H1 (cell line): ENCODE results near the gene PRRT1B. TPM values are rescaled to one million over a fixed set of nuclear protein-coding genes. Genes with fewer than 3 reads are reported as not detected.

Source experiments
- CTCF ChIA-PET: fragments of 300-600 bp; sonication (Branson Sonifier 250); formaldehyde crosslinking; loops from one replicate; lab custom pipeline; 2021; ENCODE audit not compliant: partially characterized antibody; lab: Charles Lee
- POLR2A ChIA-PET: fragments of 300-600 bp; sonication (Branson Sonifier 250); formaldehyde crosslinking; loops from one replicate; lab custom pipeline; 2021; ENCODE audit warnings: inconsistent platforms; ENCODE audit not compliant: partially characterized antibody; lab: Charles Lee
- DNase-seq, 2 experiments: peaks; one replicate each; pipeline versions ENCODE4 v3.0.0 to v3.0.0-alpha.2; 2010 to 2022; ENCODE audit warnings: low spot score in 2 of 2, low read depth in 1 of 2, mixed read lengths in 1 of 2
- FAIRE-seq: peaks from 2 replicates; lab custom pipeline; 2011; peaks lifted over from hg19 to GRCh38; lab: Jason Lieb, UNC
- H2AFZ ChIP-seq: 2 replicates; pipeline ENCODE4 v1.8.1; 2012; ENCODE audit warnings: low read length, inconsistent platforms
- H2AK5ac ChIP-seq: 2 replicates; pipeline ENCODE4 v1.6.1; 2013; ENCODE audit warnings: low read depth, low read length
- H2BK120ac ChIP-seq: replicated peaks from 2 replicates; pipeline ENCODE3; 2013; ENCODE audit warnings: low read depth, low read length, inconsistent platforms
- H2BK12ac ChIP-seq: 2 replicates; pipeline ENCODE4 v1.6.1; 2013; ENCODE audit warnings: low read depth, low read length
- H2BK15ac ChIP-seq: 2 replicates; pipeline ENCODE4 v1.6.1; 2013; ENCODE audit warnings: low read length
- H2BK20ac ChIP-seq: 2 replicates; pipeline ENCODE4 v1.6.1; 2013; ENCODE audit warnings: low read length
- H2BK5ac ChIP-seq: 2 replicates; pipeline ENCODE4 v1.6.1; 2013; ENCODE audit warnings: low read depth, low read length
- H3K14ac ChIP-seq: 2 replicates; pipeline ENCODE4 v1.6.1; 2013; ENCODE audit warnings: inconsistent platforms; ENCODE audit not compliant: insufficient read length
- H3K18ac ChIP-seq: 2 replicates; pipeline ENCODE4 v1.6.1; 2013; ENCODE audit warnings: low read length; ENCODE audit errors: extremely low read depth
- H3K23ac ChIP-seq: 2 replicates; pipeline ENCODE4 v1.6.1; 2013; ENCODE audit warnings: inconsistent platforms; ENCODE audit not compliant: insufficient read length
- H3K23me2 ChIP-seq: 2 replicates; pipeline ENCODE4 v1.6.1; 2013; ENCODE audit warnings: low read depth, low read length
- H3K27ac ChIP-seq: 2 replicates; pipeline ENCODE4 v1.6.1; 2011; ENCODE audit warnings: low read depth, low read length, inconsistent platforms
- H3K27me3 ChIP-seq, 4 experiments: replicated peaks in 1 of 4; 1 replicate in 1 of 4; 2 replicates in 3 of 4; pipeline versions ENCODE4 v1.6.1 to v1.8.1; 2011 to 2013; ENCODE audit warnings: low read length in 3 of 4, mild to moderate bottlenecking in 3 of 4, inconsistent platforms in 2 of 4, mixed read lengths in 2 of 4, moderate library complexity in 1 of 4; ENCODE audit not compliant: control insufficient read depth in 3 of 4, insufficient read depth in 3 of 4; ENCODE audit errors: extremely low read depth in 1 of 4
- H3K36me3 ChIP-seq, 4 experiments: 2 replicates each; pipeline versions ENCODE4 v1.6.1 to v1.8.1; 2011 to 2013; ENCODE audit warnings: mild to moderate bottlenecking in 4 of 4, low read length in 3 of 4, moderate library complexity in 2 of 4, control low read depth in 1 of 4, inconsistent platforms in 1 of 4; ENCODE audit not compliant: insufficient read depth in 4 of 4, control insufficient read depth in 2 of 4
- H3K4ac ChIP-seq: replicated peaks from 2 replicates; pipeline ENCODE3; 2013; ENCODE audit warnings: low read length, low read depth, mixed read lengths, inconsistent platforms; ENCODE audit not compliant: insufficient read length
- H3K4me1 ChIP-seq, 4 experiments: replicated peaks in 1 of 4; 1 replicate in 1 of 4; 2 replicates in 3 of 4; pipeline versions ENCODE4 v1.6.1 to v1.8.1; 2011 to 2013; ENCODE audit warnings: low read length in 3 of 4, inconsistent platforms in 2 of 4, mixed read lengths in 1 of 4; ENCODE audit not compliant: insufficient read depth in 4 of 4, control insufficient read depth in 3 of 4
- H3K4me2 ChIP-seq, 2 experiments: 2 replicates each; pipeline versions ENCODE4 v1.6.1 to v1.8.1; 2011 to 2013; ENCODE audit warnings: low read depth in 2 of 2, low read length in 2 of 2, control low read depth in 1 of 2, inconsistent platforms in 1 of 2, mild to moderate bottlenecking in 1 of 2; ENCODE audit not compliant: insufficient read depth in 1 of 2
- H3K4me3 ChIP-seq, 4 experiments: fragments of 200-600, 300-600 bp in 1 of 4; sonication (generic), shearing (Covaris generic), sonication (Bioruptor Twin) in 1 of 4; 2 replicates each; pipeline versions ENCODE4 v1.5.1 to v1.8.1; 2011 to 2016; ENCODE audit warnings: low read length in 4 of 4, low read depth in 3 of 4, control low read depth in 2 of 4, inconsistent platforms in 2 of 4, mild to moderate bottlenecking in 2 of 4, mixed read lengths in 1 of 4, moderate library complexity in 1 of 4; ENCODE audit not compliant: insufficient read depth in 2 of 4; ENCODE audit errors: extremely low read depth in 1 of 4
- H3K56ac ChIP-seq: replicated peaks from 2 replicates; pipeline ENCODE3; 2013; ENCODE audit warnings: low read depth, mild to moderate bottlenecking, mixed read lengths, low read length, inconsistent platforms; ENCODE audit not compliant: insufficient read length
- H3K79me1 ChIP-seq: 2 replicates; pipeline ENCODE4 v1.6.1; 2013; ENCODE audit warnings: low read depth, low read length, control low read depth
- H3K79me2 ChIP-seq, 2 experiments: 2 replicates each; pipeline versions ENCODE4 v1.6.1 to v1.8.1; 2012 to 2013; ENCODE audit warnings: low read length in 2 of 2, mild to moderate bottlenecking in 2 of 2, inconsistent platforms in 1 of 2; ENCODE audit not compliant: insufficient read depth in 2 of 2, control insufficient read depth in 1 of 2
- H3K9ac ChIP-seq, 4 experiments: replicated peaks in 1 of 4; 1 replicate in 1 of 4; 2 replicates in 3 of 4; pipeline versions ENCODE4 v1.6.1 to v1.8.1; 2011 to 2013; ENCODE audit warnings: low read depth in 3 of 4, low read length in 3 of 4, control low read depth in 2 of 4, mild to moderate bottlenecking in 2 of 4, moderate library complexity in 2 of 4, inconsistent platforms in 1 of 4; ENCODE audit errors: extremely low read depth in 1 of 4
- H3K9me3 ChIP-seq, 2 experiments: 2 replicates each; pipeline versions ENCODE4 v1.6.1 to v1.8.1; 2012 to 2013; ENCODE audit warnings: mild to moderate bottlenecking in 2 of 2, moderate library complexity in 2 of 2, control low read depth in 1 of 2, inconsistent platforms in 1 of 2, low read depth in 1 of 2, low read length in 1 of 2, mixed read lengths in 1 of 2; ENCODE audit not compliant: insufficient read depth in 2 of 2
- H4K20me1 ChIP-seq, 2 experiments: replicated peaks in 1 of 2; 2 replicates each; pipeline versions ENCODE3 to v1.8.1; 2011 to 2013; ENCODE audit warnings: inconsistent platforms in 2 of 2, low read length in 2 of 2, mild to moderate bottlenecking in 1 of 2; ENCODE audit not compliant: insufficient read depth in 2 of 2, control insufficient read depth in 1 of 2
- H4K5ac ChIP-seq: 2 replicates; pipeline ENCODE4 v1.6.1; 2013; ENCODE audit warnings: low read length, low read depth, mixed read lengths, inconsistent platforms; ENCODE audit not compliant: insufficient read length
- H4K8ac ChIP-seq: 2 replicates; pipeline ENCODE4 v1.8.0; 2013; ENCODE audit warnings: mild to moderate bottlenecking, moderate library complexity, low read length, inconsistent platforms; ENCODE audit not compliant: insufficient read depth; ENCODE audit errors: extremely low read depth
- H4K91ac ChIP-seq: replicated peaks from 2 replicates; pipeline ENCODE3; 2013; ENCODE audit warnings: low read length, mixed read lengths, inconsistent platforms; ENCODE audit not compliant: insufficient read length
- EGR1 ChIP-seq: IDR thresholded peaks from 2 replicates; pipeline ENCODE4 v1.6.1; 2011; ENCODE audit warnings: low read depth, low read length, borderline replicate concordance
- EZH2 ChIP-seq: fragments of 200-600 bp; sonication (generic); IDR thresholded peaks from 2 replicates; pipeline ENCODE4 v1.7.1; 2012; ENCODE audit warnings: low read depth, mild to moderate bottlenecking, moderate library complexity, low read length, inconsistent platforms; ENCODE audit not compliant: severe bottlenecking
- GABPA ChIP-seq: IDR thresholded peaks from 2 replicates; pipeline ENCODE4 v1.6.1; 2011; ENCODE audit warnings: mild to moderate bottlenecking, low read length, moderate library complexity, borderline replicate concordance; ENCODE audit not compliant: insufficient read depth
- HDAC6 ChIP-seq: IDR thresholded peaks from one replicate; pipeline ENCODE4 v1.7.1; 2012; ENCODE audit warnings: low read depth, mild to moderate bottlenecking, inconsistent platforms, low read length, moderate library complexity
- KDM5A ChIP-seq: fragments of 200-600 bp; IDR thresholded peaks from 2 replicates; pipeline ENCODE4 v1.7.1; 2012; ENCODE audit warnings: mild to moderate bottlenecking, low read length, inconsistent platforms, mixed read lengths
- MAX ChIP-seq: IDR thresholded peaks from 2 replicates; pipeline ENCODE4 v1.6.1; 2012; ENCODE audit warnings: inconsistent platforms
- NRF1 ChIP-seq: IDR thresholded peaks from 2 replicates; pipeline ENCODE4 v1.6.1; 2011; ENCODE audit warnings: mild to moderate bottlenecking, low read depth, low read length, improper control_type of control experiment
- RBBP5 ChIP-seq: IDR thresholded peaks from 2 replicates; pipeline ENCODE4 v1.7.1; 2012; ENCODE audit warnings: low read depth, mild to moderate bottlenecking, inconsistent platforms, low read length, moderate library complexity, borderline replicate concordance
- RFX5 ChIP-seq: IDR thresholded peaks from 2 replicates; pipeline ENCODE4 v1.6.1; 2011; ENCODE audit warnings: low read depth, low read length, improper control_type of control experiment, borderline replicate concordance
- RXRA ChIP-seq: IDR thresholded peaks from 2 replicates; pipeline ENCODE4 v1.6.1; 2011; ENCODE audit warnings: low read depth, mild to moderate bottlenecking, low read length, moderate library complexity; ENCODE audit not compliant: insufficient read depth
- SUZ12 ChIP-seq: fragments of 200-600 bp; sonication (generic); IDR thresholded peaks from 2 replicates; pipeline ENCODE4 v1.6.1; 2012; ENCODE audit warnings: mild to moderate bottlenecking, inconsistent platforms, low read length, moderate library complexity, mixed read lengths
- ZNF274 ChIP-seq: IDR thresholded peaks from 2 replicates; pipeline ENCODE4 v1.7.0; 2012; ENCODE audit warnings: low read length, borderline replicate concordance; ENCODE audit errors: extremely low read depth
- WGBS, 2 experiments: shearing (Covaris generic) in 1 of 2; methylation state at CpG; one replicate each; pipeline versions ENCODE4 v1.1.6 to v1.1.7; 2013 to 2015; ENCODE audit warnings: low lambda C conversion rate in 2 of 2, mixed read lengths in 2 of 2, inconsistent platforms in 1 of 2, low coverage in 1 of 2, missing lambda C conversion rate in 1 of 2; ENCODE audit not compliant: insufficient replicate concordance in 2 of 2, insufficient coverage in 1 of 2, insufficient read length in 1 of 2; ENCODE audit errors: extremely low coverage in 1 of 2, missing lambda C conversion rate in 1 of 2; 5-methylcytosine and 5-hydroxymethylcytosine counted together
- polyA plus RNA-seq, 7 experiments: library from polyadenylated mRNA; depleted of rRNA in 3 of 7; stranded (reverse) in 5 of 7; unstranded in 2 of 7; fragments of >200 nt in 5 of 7; fragments of 200-250 nt in 2 of 7; gene quantifications; 1 replicate in 5 of 7; 2 replicates in 1 of 7; 4 replicates in 1 of 7; pipeline versions ENCODE4 v1.2.1 to v1.2.3, GENCODE V29; 2011 to 2013; ENCODE audit warnings: missing spikeins in 2 of 7, mixed read lengths in 2 of 7
- total RNA-seq: library from RNA; stranded (reverse); fragmentation: NEBNext Ultra II Directional; extraction: Animal tissue kit (Norgen Biotek cat#: 25700); gene quantifications from 2 replicates; pipeline ENCODE4 v1.2.1, GENCODE V29; 2021
- TF ChIP-seq, protein P1 (sequence below): IDR thresholded peaks from 2 replicates; pipeline ENCODE4 v1.6.1; 2012; ENCODE audit warnings: inconsistent platforms

Gene PRRT1B
- total and polyA plus RNA-seq, 2 of the 8 experiments (the other 6 are each of a cell fraction or from before 2014, with no cell fraction given) = 0.30 to 1.2 TPM

GRCh38 chr9:131505012-131505411 is 40.3 kb upstream of the PRRT1B start:
- Histone ChIP-seq H2BK15ac (no peak overlapping the region), H2BK120ac (no peak overlapping the region), H2BK12ac (no peak overlapping the region), H2BK5ac (no peak overlapping the region), H4K20me1 (peaks cover 1 to 7% of the 10 kb centered on the region in 2 experiments), H3K4me1 (peaks cover 0 to 9% (median 5%) of the 10 kb centered on the region in 4 experiments; a peak in 4 of 7 replicates), H2BK20ac (no peak overlapping the region), H4K91ac (no peak overlapping the region), H3K9ac (no peak overlapping the region), H3K18ac (no peak overlapping the region), H3K23ac (no peak overlapping the region), H3K14ac (no peak overlapping the region), H3K27ac (no peak overlapping the region), H2AFZ (no peak overlapping the region), H4K8ac (no peak overlapping the region), H3K36me3 (peaks cover 2 to 12% (median 5%) of the 10 kb centered on the region in 4 experiments; a peak in 4 of 8 replicates), H3K9me3 (no peaks in the 10 kb centered on the region), H3K4me3 (no peak overlapping the region), H3K23me2 (peaks cover 5% of the 10 kb centered on the region), H3K4ac (no peak overlapping the region), H2AK5ac (no peak overlapping the region), H3K79me1 (0 out of 2 replicates have a peak, but pooled peaks cover 2% of the 10 kb centered on the region), H3K56ac (no peak overlapping the region), H4K5ac (no peak overlapping the region), H3K79me2 (no peaks in the 10 kb centered on the region; a peak in 1 of 4 replicates), H3K4me2 (no peak overlapping the region), H3K27me3 (peaks cover 0 to 8% (median 0%) of the 10 kb centered on the region in 4 experiments; a peak in 2 of 7 replicates)
- DNase-seq (no peak), FAIRE-seq (no peak)
- TF ChIP-seq RFX5 (no peak), EGR1 (no peak), EZH2 (no peak), HDAC6 (no peak), RXRA (no peak), ZNF274 (no peak), GABPA (no peak), SUZ12 (no peak), KDM5A (no peak), NRF1 (no peak), RBBP5 (no peak), MAX (no peak)
- TF ChIP-seq, protein P1, sequence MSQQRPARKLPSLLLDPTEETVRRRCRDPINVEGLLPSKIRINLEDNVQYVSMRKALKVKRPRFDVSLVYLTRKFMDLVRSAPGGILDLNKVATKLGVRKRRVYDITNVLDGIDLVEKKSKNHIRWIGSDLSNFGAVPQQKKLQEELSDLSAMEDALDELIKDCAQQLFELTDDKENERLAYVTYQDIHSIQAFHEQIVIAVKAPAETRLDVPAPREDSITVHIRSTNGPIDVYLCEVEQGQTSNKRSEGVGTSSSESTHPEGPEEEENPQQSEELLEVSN = no peak
- ChIA-PET CTCF (interaction anchor here (1.5 kb wide), 1 partner anchor 15 kb away, joined by 4 read pairs; no protein-coding TSS in a partner anchor), POLR2A (no interaction called here)
- WGBS, 2 experiments = 94% methylated on average over 8 of the region's 8 CpGs; no CpG with 5 or more reads in 1 of the 2 experiments
